Right lobe of liver (tissue), 6 donors: ENCODE data around the gene BRPF3. TPM values are rescaled to one million over a fixed set of nuclear protein-coding genes. Genes with fewer than 3 reads are reported as not detected.
A peak's percentile ranks its signal among the peaks of the same experiment; 100 is the strongest.

Experiments
- ATAC-seq, 4 donors: fragments of 200-7000 bp; cut with Tn5 transposase; one replicate each; pipeline ENCODE4 v1.9.1; 2020; ENCODE audit warnings: mild to moderate bottlenecking in 4 of 4, moderate library complexity in 4 of 4
- DNase-seq, 3 donors: peaks; one replicate each; pipeline ENCODE4 v3.0.0-alpha.2; 2020
- H3K27ac ChIP-seq, 3 donors: fragments of 200-600 bp; one replicate each; pipeline ENCODE4 v1.8.0; 2022
- H3K27me3 ChIP-seq, 2 donors: fragments of 200-600 bp; one replicate each; pipeline ENCODE4 v1.8.0; 2022
- H3K36me3 ChIP-seq, 4 donors: fragments of 200-600 bp; sonication (generic) in 1 of 4; one replicate each; pipeline versions ENCODE4 v1.5.1 to v1.8.0; 2017 to 2022; ENCODE audit warnings: control low read depth in 1 of 4
- H3K4me1 ChIP-seq, 4 donors: fragments of 200-600 bp; sonication (generic) in 1 of 4; one replicate each; pipeline versions ENCODE4 v1.5.1 to v1.8.0; 2017 to 2022; ENCODE audit warnings: control low read depth in 1 of 4
- H3K4me3 ChIP-seq, 3 donors: fragments of 200-600 bp; one replicate each; pipeline ENCODE4 v1.8.0; 2022
- H3K9me3 ChIP-seq, 4 donors: fragments of 200-600 bp; sonication (generic) in 1 of 4; one replicate each; pipeline versions ENCODE4 v1.5.1 to v1.8.0; 2017 to 2022; ENCODE audit warnings: control low read depth in 1 of 4
- POLR2A ChIP-seq: fragments of 450-650 bp; IDR thresholded peaks from one replicate; pipeline ENCODE4 v1.6.1; 2017; ENCODE audit warnings: antibody characterized with exemption, mild to moderate bottlenecking
- WGBS: methylation state at CpG from one replicate; pipeline ENCODE4 v1.1.6; 2018; ENCODE audit warnings: low coverage, low lambda C conversion rate; ENCODE audit not compliant: insufficient coverage; ENCODE audit errors: missing lambda C conversion rate; 5-methylcytosine and 5-hydroxymethylcytosine counted together
- intact Hi-C, 2 donors: fragments of 100-400 bp; cut with DNase I; formaldehyde crosslinking; loops; one replicate each; pipeline versions ENCODE4 v1.11.2 to v1.14.1; 2022
- total RNA-seq, 6 experiments: library from RNA; depleted of rRNA in 2 of 6; stranded (reverse); fragments of >200 nt in 2 of 6; fragmentation: NEBNext Ultra II Directional in 3 of 6; extraction: Animal tissue kit (Norgen Biotek cat#: 25700) in 3 of 6; gene quantifications; one replicate each; pipeline versions ENCODE4 v1.1.0 to v1.2.4, GENCODE V29; 2016 to 2023
- TF ChIP-seq, protein P1 (sequence below), 4 donors: fragments of 200-600 bp in 3 of 4; fragments of 450-650 bp in 1 of 4; IDR thresholded peaks; one replicate each; pipeline versions ENCODE4 v1.5.1 to v1.8.0; 2016 to 2022; ENCODE audit warnings: antibody characterized with exemption in 4 of 4, mild to moderate bottlenecking in 2 of 4
- donor health status: DM: no; HTN: yes; CAD: no.
- donor health status: DM: no; HTN: no; CAD: no.
- donor health status: DM: no; HTN: no; CAD: no.
- donor health status: DM: no; HTN: yes; CAD: no.
- donor health status: DM: no; HTN: yes; CAD: no.

Gene BRPF3
- total RNA-seq, 6 experiments from 2014 or later, result 14.2 to 20.8 (median 18.6) TPM

DNA sequence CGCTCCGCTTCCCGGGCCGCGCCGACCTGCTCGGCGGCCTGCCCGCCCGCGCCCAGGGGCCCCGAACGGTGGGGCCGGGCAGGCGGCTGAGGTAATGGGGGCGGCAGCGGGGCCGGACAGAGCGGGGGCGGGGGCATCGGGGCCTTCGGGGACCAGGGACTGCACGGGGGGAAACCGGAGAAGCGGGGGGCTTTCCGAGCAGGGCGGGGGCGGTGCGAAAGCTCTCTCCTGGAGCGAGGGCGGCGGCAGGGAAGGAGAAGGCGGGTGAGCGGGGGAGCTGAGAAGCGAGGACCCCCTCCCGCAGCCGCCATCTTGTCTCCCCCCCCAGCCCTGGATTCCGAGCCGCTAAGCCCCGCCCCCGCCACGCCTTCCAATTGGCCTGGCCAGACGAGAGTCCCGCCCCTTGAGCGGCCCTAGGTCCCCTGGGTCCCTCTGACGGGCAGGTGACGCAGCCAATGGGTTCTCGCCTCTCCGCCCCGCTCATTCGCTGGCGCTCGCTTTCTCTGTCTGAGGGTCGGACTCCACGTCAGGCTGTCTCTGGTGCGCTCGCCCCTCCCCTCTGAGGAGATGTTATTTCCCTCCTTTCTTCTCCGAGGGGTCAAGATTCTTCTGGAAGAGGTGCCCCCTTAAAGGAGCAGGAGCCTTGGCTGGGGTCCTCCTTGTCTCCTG is 470 bp downstream of the BRPF3 start:
- peak overlapping the region; percentile 91 to 94 (median 92) for H3K27ac ChIP-seq
- H3K27me3 ChIP-seq, result no peaks in the 10 kb centered on the region
- H3K36me3 ChIP-seq, result peaks cover 0 to 15% (median 5%) of the 10 kb centered on the region in 4 donors
- H3K9me3 ChIP-seq, result no peaks in the 10 kb centered on the region
- intact Hi-C loops, result no loop called here
- peak overlapping the region; percentile 52 to 63 (median 61) for H3K4me3 ChIP-seq
- peak; percentile 64 for TF ChIP-seq POLR2A
- TF ChIP-seq, protein P1, sequence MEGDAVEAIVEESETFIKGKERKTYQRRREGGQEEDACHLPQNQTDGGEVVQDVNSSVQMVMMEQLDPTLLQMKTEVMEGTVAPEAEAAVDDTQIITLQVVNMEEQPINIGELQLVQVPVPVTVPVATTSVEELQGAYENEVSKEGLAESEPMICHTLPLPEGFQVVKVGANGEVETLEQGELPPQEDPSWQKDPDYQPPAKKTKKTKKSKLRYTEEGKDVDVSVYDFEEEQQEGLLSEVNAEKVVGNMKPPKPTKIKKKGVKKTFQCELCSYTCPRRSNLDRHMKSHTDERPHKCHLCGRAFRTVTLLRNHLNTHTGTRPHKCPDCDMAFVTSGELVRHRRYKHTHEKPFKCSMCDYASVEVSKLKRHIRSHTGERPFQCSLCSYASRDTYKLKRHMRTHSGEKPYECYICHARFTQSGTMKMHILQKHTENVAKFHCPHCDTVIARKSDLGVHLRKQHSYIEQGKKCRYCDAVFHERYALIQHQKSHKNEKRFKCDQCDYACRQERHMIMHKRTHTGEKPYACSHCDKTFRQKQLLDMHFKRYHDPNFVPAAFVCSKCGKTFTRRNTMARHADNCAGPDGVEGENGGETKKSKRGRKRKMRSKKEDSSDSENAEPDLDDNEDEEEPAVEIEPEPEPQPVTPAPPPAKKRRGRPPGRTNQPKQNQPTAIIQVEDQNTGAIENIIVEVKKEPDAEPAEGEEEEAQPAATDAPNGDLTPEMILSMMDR (IDR thresholded peaks at IDR 0.05), result no peak
- DNase-seq, result peak; percentile 100
- peak; percentile 93 to 95 (median 94) for ATAC-seq
- 0% methylated on average over 4 of the region's 58 CpGs for WGBS
- peaks cover 0 to 6% (median 0%) of the 10 kb centered on the region in 4 donors for H3K4me1 ChIP-seq

- intact Hi-C loops, result no loop called here
- DNase-seq (peak in 2 of 3 donors; percentile 58 to 72), ATAC-seq (no peak)
- peak overlapping the region; percentile 52 to 63 (median 61) for H3K4me3 ChIP-seq
- TF ChIP-seq, protein P1 (IDR thresholded peaks at IDR 0.05), result no peak
- TF ChIP-seq POLR2A, result no peak
- peak overlapping the region in 1 of 3 donors; percentile 94 for H3K27ac ChIP-seq
- H3K27me3 ChIP-seq, result no peaks in the 10 kb centered on the region
- H3K36me3 ChIP-seq, result peaks cover 0 to 16% (median 6%) of the 10 kb centered on the region in 4 donors
- H3K9me3 ChIP-seq, result no peaks in the 10 kb centered on the region
- H3K4me1 ChIP-seq, result peaks cover 0 to 6% (median 0%) of the 10 kb centered on the region in 4 donors
- WGBS, result 34% methylated on average over 7 of the region's 17 CpGs
Measured at GRCh38 chr6:36197739-36198221, 1.2 kb downstream of the BRPF3 start.

- TF ChIP-seq, protein P1 (IDR thresholded peaks at IDR 0.05), result no peak
- no peak for TF ChIP-seq POLR2A
- H3K27ac ChIP-seq, result no peak overlapping the region
- H3K9me3 ChIP-seq, result no peaks in the 10 kb centered on the region
- intact Hi-C loops, result no loop called here
- no peak for DNase-seq
- peaks cover 0 to 6% (median 0%) of the 10 kb centered on the region in 4 donors for H3K4me1 ChIP-seq
- no peaks in the 10 kb centered on the region for H3K27me3 ChIP-seq
- H3K36me3 ChIP-seq, result peaks cover 0 to 19% (median 9%) of the 10 kb centered on the region in 4 donors
- H3K4me3 ChIP-seq, result no peak overlapping the region
- no peak for ATAC-seq
- WGBS, result 100% methylated on average over 2 of the region's 9 CpGs
Measured at GRCh38 chr6:36198986-36199385, 2.4 kb downstream of the BRPF3 start.

GRCh38 chr6:36200154-36200891 is 3.8 kb downstream of the BRPF3 start:
- no peak overlapping the region for H3K4me3 ChIP-seq
- intact Hi-C loops, result no loop called here
- H3K27me3 ChIP-seq, result no peaks in the 10 kb centered on the region
- no peak for ATAC-seq
- peaks cover 0 to 6% (median 0%) of the 10 kb centered on the region in 4 donors for H3K4me1 ChIP-seq
- H3K27ac ChIP-seq, result no peak overlapping the region
- H3K36me3 ChIP-seq, result peaks cover 0 to 30% (median 14%) of the 10 kb centered on the region in 4 donors
- TF ChIP-seq, protein P1 (IDR thresholded peaks at IDR 0.05), result no peak
- no peak for TF ChIP-seq POLR2A
- no peak for DNase-seq
- no peaks in the 10 kb centered on the region for H3K9me3 ChIP-seq
- 100% methylated on average over 5 of the region's 19 CpGs for WGBS
